ENCODE data around the gene MED12L. TPM values are rescaled to one million over a fixed set of nuclear protein-coding genes. Genes with fewer than 3 reads are reported as not detected.

MED12L gene
- total RNA-seq, 2 experiments from 2014 or later: 12.6 to 32.7 TPM

DNA sequence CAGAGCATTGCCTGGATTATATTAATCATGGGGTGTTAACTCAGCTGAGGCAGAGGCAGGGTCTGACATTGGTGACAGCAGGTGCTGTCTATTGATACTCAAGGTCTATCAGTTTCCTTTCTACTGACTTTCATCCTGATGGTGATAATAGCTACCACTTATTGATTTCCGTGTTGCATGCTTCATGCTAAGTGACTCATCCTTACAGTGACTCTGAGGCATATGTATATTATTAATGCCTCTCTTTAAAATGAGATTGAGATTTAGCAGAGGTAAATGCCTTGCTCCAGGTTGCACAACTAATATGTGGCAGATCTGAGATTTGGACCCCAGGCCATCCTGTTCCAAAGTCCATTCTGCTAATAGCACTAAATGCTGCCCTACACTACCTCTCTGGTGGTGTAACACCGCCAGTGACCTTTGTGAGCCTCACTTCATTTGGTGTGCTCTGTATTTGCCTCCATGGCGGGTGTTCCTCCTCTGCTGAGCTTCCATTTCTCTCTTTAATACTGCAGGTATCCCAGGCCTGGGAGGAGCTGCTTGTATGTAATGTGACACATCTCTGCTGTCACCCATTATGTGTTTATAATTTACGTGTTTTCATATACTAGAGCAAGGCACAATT, 67.1 kb downstream of the MED12L start:
- H3K79me2 ChIP-seq (ENCODE audit: insufficient read depth, low read depth, low read length): no peaks in the 10 kb centered on the region
- intact Hi-C loops (cut with micrococcal nuclease; ENCODE audit: unreplicated experiment): no loop called here
- H3K27ac ChIP-seq (ENCODE audit: low read depth, low read length, poor library complexity, severe bottlenecking): no peak overlapping the region
- no peaks in the 10 kb centered on the region for H4K20me1 ChIP-seq (ENCODE audit: insufficient read depth, low read length)
- no peak overlapping the region for H2AFZ ChIP-seq (ENCODE audit: low read length)
- POLR2A ChIA-PET: interaction anchor here (1.9 kb wide), 1 partner anchor 13 kb away, joined by 7 read pairs; no protein-coding TSS in a partner anchor
- no peaks in the 10 kb centered on the region for H3K9me3 ChIP-seq (ENCODE audit: low read length)
- no peak overlapping the region for H3K4me3 ChIP-seq (ENCODE audit: low read depth, low read length, poor library complexity, severe bottlenecking)
- H3K36me3 ChIP-seq (ENCODE audit: insufficient read depth, low read length): no peaks in the 10 kb centered on the region
- CTCF ChIA-PET (ENCODE audit: unreplicated experiment): no interaction called here
- no peaks in the 10 kb centered on the region for H3K4me1 ChIP-seq (ENCODE audit: insufficient read depth, low read length, poor library complexity, severe bottlenecking)
- no peak for DNase-seq (ENCODE audit: low spot score)
- TF ChIP-seq EZH2phosphoT487 (IDR thresholded peaks at IDR 0.05; ENCODE audit: borderline replicate concordance, low read depth, low read length): no peak
- no peak overlapping the region for H3K4me2 ChIP-seq (ENCODE audit: low read length)
- H3K9me2 ChIP-seq (ENCODE audit: insufficient read depth, low read length): no peaks in the 10 kb centered on the region
- no TSS peak for BruUV-seq (replicated peaks)

DNA sequence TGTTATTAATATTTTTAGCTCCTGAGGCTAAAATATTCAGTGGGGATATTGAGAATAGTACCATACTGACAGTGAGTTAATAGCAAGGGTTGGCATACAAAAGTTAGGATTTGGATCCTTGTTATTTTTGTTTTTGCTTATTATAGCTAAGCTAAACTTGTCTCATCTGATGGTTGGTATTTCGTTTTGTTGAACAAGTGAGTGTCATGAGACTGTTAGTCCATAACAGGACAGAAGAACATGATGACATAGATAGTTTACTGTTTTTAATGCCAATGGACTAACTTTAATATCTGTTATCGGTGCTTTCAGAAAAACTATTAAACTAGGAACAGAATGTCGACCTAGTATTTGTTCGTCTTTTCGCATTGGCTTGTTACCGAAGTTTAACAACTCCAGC, 69.1 kb downstream of the MED12L start:
- peaks cover 10% of the 10 kb centered on the region; the same call in 1 of the 2 replicates for H3K36me3 ChIP-seq (ENCODE audit: insufficient read depth, low read length)
- intact Hi-C loops (cut with micrococcal nuclease; ENCODE audit: unreplicated experiment): no loop called here
- H4K20me1 ChIP-seq (ENCODE audit: insufficient read depth, low read length): no peaks in the 10 kb centered on the region
- POLR2A ChIA-PET: no interaction called here
- no peaks in the 10 kb centered on the region for H3K79me2 ChIP-seq (ENCODE audit: insufficient read depth, low read depth, low read length)
- no TSS peak for BruUV-seq (replicated peaks)
- no peaks in the 10 kb centered on the region for H3K9me3 ChIP-seq (ENCODE audit: low read length)
- no peak overlapping the region for H3K4me2 ChIP-seq (ENCODE audit: low read length)
- no peaks in the 10 kb centered on the region for H3K4me1 ChIP-seq (ENCODE audit: insufficient read depth, low read length, poor library complexity, severe bottlenecking)
- no peaks in the 10 kb centered on the region for H3K9me2 ChIP-seq (ENCODE audit: insufficient read depth, low read length)
- H2AFZ ChIP-seq (ENCODE audit: low read length): no peak overlapping the region
- no peak for TF ChIP-seq EZH2phosphoT487 (IDR thresholded peaks at IDR 0.05; ENCODE audit: borderline replicate concordance, low read depth, low read length)
- TF ChIP-seq, protein P1, sequence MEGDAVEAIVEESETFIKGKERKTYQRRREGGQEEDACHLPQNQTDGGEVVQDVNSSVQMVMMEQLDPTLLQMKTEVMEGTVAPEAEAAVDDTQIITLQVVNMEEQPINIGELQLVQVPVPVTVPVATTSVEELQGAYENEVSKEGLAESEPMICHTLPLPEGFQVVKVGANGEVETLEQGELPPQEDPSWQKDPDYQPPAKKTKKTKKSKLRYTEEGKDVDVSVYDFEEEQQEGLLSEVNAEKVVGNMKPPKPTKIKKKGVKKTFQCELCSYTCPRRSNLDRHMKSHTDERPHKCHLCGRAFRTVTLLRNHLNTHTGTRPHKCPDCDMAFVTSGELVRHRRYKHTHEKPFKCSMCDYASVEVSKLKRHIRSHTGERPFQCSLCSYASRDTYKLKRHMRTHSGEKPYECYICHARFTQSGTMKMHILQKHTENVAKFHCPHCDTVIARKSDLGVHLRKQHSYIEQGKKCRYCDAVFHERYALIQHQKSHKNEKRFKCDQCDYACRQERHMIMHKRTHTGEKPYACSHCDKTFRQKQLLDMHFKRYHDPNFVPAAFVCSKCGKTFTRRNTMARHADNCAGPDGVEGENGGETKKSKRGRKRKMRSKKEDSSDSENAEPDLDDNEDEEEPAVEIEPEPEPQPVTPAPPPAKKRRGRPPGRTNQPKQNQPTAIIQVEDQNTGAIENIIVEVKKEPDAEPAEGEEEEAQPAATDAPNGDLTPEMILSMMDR (conservative IDR thresholded peaks at IDR 0.05; ENCODE audit: low read length): no peak
- H3K4me3 ChIP-seq (ENCODE audit: low read depth, low read length, poor library complexity, severe bottlenecking): no peak overlapping the region
- no peak overlapping the region for H3K27ac ChIP-seq (ENCODE audit: low read depth, low read length, poor library complexity, severe bottlenecking)
- DNase-seq (ENCODE audit: low spot score): no peak
- CTCF ChIA-PET (ENCODE audit: unreplicated experiment): no interaction called here

DNA sequence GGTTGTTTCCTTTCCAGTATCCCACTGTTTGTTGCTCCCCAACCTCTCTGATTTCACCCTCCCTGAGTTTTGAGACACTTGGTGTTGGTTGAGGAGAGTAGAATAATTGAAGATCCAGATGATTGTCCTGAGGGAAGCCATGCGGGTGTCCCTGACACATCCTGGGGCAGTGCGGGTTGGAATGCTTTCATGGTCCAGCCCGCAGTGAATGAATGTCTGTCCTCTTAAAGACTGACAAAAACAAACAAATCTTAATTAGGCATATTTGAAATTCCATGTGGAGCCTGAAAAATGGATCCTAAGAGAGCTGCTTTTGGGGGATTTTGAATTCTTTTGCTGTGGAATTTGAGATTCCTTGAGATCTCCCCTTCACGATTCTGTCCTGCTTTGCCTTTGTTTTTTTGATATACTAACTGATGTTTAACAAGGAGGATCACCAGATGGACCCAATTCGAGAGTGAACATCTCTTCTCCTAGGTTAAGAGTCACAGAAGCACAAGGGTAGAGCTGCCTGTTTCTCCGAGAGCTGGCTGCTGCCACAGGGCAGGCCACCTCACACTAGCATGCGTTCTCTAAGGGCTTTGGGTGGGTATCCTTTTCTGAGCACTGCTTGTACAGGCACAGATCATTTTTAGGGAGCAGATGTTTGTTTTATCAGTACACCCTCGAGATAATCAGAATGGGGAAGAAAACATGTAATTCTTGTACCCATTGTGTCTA, 70.1 kb downstream of the MED12L start:
- DNase-seq (ENCODE audit: low spot score): no peak
- Histone ChIP-seq H3K4me1 (ENCODE audit: insufficient read depth, low read length, poor library complexity, severe bottlenecking) (no peaks in the 10 kb centered on the region), H3K9me2 (ENCODE audit: insufficient read depth, low read length) (no peaks in the 10 kb centered on the region), H3K79me2 (ENCODE audit: insufficient read depth, low read depth, low read length) (no peaks in the 10 kb centered on the region), H2AFZ (ENCODE audit: low read length) (no peak overlapping the region), H3K9me3 (ENCODE audit: low read length) (no peaks in the 10 kb centered on the region), H3K36me3 (ENCODE audit: insufficient read depth, low read length) (peaks cover 18% of the 10 kb centered on the region; the same call in 1 of the 2 replicates), H3K4me3 (ENCODE audit: low read depth, low read length, poor library complexity, severe bottlenecking) (no peak overlapping the region), H3K4me2 (ENCODE audit: low read length) (no peak overlapping the region), H3K27ac (ENCODE audit: low read depth, low read length, poor library complexity, severe bottlenecking) (no peak overlapping the region), H4K20me1 (ENCODE audit: insufficient read depth, low read length) (no peaks in the 10 kb centered on the region)
- ChIA-PET CTCF (ENCODE audit: unreplicated experiment) (interaction anchor here (0.6 kb wide), 1 partner anchor 652 kb away, joined by 3 read pairs; no protein-coding TSS in a partner anchor), POLR2A (interaction anchor here (0.5 kb wide), 1 partner anchor 629 kb away, joined by 4 read pairs; no protein-coding TSS in a partner anchor)
- intact Hi-C loops (cut with micrococcal nuclease; ENCODE audit: unreplicated experiment): no loop called here
- TF ChIP-seq EZH2phosphoT487 (IDR thresholded peaks at IDR 0.05; ENCODE audit: borderline replicate concordance, low read depth, low read length): no peak
- TF ChIP-seq, protein P1 (conservative IDR thresholded peaks at IDR 0.05; ENCODE audit: low read length): no peak
- no TSS peak for BruUV-seq (replicated peaks)

All from OCI-LY7 (cell line).